Measurements from ENCODE around the gene EPHA1. TPM values are rescaled to one million over a fixed set of nuclear protein-coding genes. Genes with fewer than 3 reads are reported as not detected.
"Not testable (repeated sequence)": the region's sequence is repeated elsewhere in the genome, so short reads cannot be mapped to it uniquely, and the experiment has no call there.

Gene EPHA1
- total and polyA plus RNA-seq, 2 donors (not counting 1 experiment from before 2014, with no cell fraction given) = 0.39 to 0.49 TPM

GRCh38 chr7:143415742-143416397 lies 7.2 kb upstream of the EPHA1 start:
- POLR2A ChIA-PET = no interaction called here
- H3K4me3 ChIP-seq (ENCODE audit: control extremely low read depth in 1 of 5, extremely low read depth in 1 of 5, insufficient read depth in 1 of 5, low read depth in 2 of 5, low read length in 4 of 5) = no peak overlapping the region
- no peaks in the 10 kb centered on the region for H3K79me2 ChIP-seq (ENCODE audit: control insufficient read depth, insufficient read depth, low read length)
- H3K27ac Mint-ChIP-seq = no peak overlapping the region
- H3K27ac ChIP-seq (ENCODE audit: low read length in 2 of 2) = no peak overlapping the region
- H3K4me3 Mint-ChIP-seq = no peak overlapping the region
- H2AFZ ChIP-seq (ENCODE audit: insufficient read depth, low read depth, low read length, poor library complexity, severe bottlenecking) = no peak overlapping the region
- H3K4me2 ChIP-seq (replicated peaks; ENCODE audit: low read depth, low read length, poor library complexity, severe bottlenecking) = no peak overlapping the region
- no peak overlapping the region for H3K9ac ChIP-seq (ENCODE audit: low read length)
- 62% methylated on average over 6 of the region's 8 CpGs for WGBS (ENCODE audit: insufficient coverage)
- H3K9me3 ChIP-seq (ENCODE audit: control extremely low read depth in 1 of 3, control insufficient read depth in 2 of 3, insufficient read depth in 1 of 3, low read length in 2 of 3) = no peaks in the 10 kb centered on the region
- H3K9me3 Mint-ChIP-seq (ENCODE audit: insufficient read depth) = no peaks in the 10 kb centered on the region
- intact Hi-C loops (cut with micrococcal nuclease) = loop anchor here (1.0 to 10.0 kb wide), 3 partner anchors 36 to 176 kb away; partner anchors contain the start of gene FAM131B
- H3K36me3 ChIP-seq (replicated peaks in 1 of 2; ENCODE audit: control extremely low read depth in 1 of 2, control insufficient read depth in 1 of 2, extremely low read depth in 1 of 2, insufficient read depth in 2 of 2, low read length in 1 of 2) = no peaks in the 10 kb centered on the region
- H3K4me1 ChIP-seq (ENCODE audit: control insufficient read depth in 2 of 2, insufficient read depth in 2 of 2, low read length in 2 of 2) = peaks cover 0 to 3% of the 10 kb centered on the region in 2 donors
- H3K27me3 ChIP-seq (replicated peaks in 1 of 4; ENCODE audit: control extremely low read depth in 1 of 4, control insufficient read depth in 3 of 4, insufficient read depth in 4 of 4, low read length in 3 of 4) = peaks cover 0 to 38% (median 19%) of the 10 kb centered on the region in 4 experiments
- TF ChIP-seq CTCF (IDR thresholded peaks at IDR 0.05) (no peak), EZH2 (IDR thresholded peaks at IDR 0.05; ENCODE audit: borderline replicate concordance, insufficient read depth, low read depth, low read length, poor library complexity, severe bottlenecking) (no peak)
- ATAC-seq (ENCODE audit: low read depth) (no peak), DNase-seq (no peak)
- no peaks in the 10 kb centered on the region for H4K20me1 ChIP-seq (ENCODE audit: control insufficient read depth, insufficient read depth, low read length, poor library complexity, severe bottlenecking)
- no peaks in the 10 kb centered on the region for H3K4me1 Mint-ChIP-seq
- CTCF ChIA-PET = interaction anchor here (0.7 to 5.3 kb wide), 27 partner anchors 9 to 321 kb away, joined by 3 to 172 read pairs (median 5); partner anchors contain the start of genes FAM131B and GSTK1
- H3K27me3 Mint-ChIP-seq = peaks cover 54% of the 10 kb centered on the region

GRCh38 chr7:143415209-143415608 lies 6.6 kb upstream of the EPHA1 start:
- not testable (repeated sequence) for H3K36me3 ChIP-seq (replicated peaks in 1 of 2; ENCODE audit: control extremely low read depth in 1 of 2, control insufficient read depth in 1 of 2, extremely low read depth in 1 of 2, insufficient read depth in 2 of 2, low read length in 1 of 2); H4K20me1 ChIP-seq (ENCODE audit: control insufficient read depth, insufficient read depth, low read length, poor library complexity, severe bottlenecking); H3K27ac Mint-ChIP-seq; H3K9me3 ChIP-seq (ENCODE audit: control extremely low read depth in 1 of 3, control insufficient read depth in 2 of 3, insufficient read depth in 1 of 3, low read length in 2 of 3); H3K9me3 Mint-ChIP-seq (ENCODE audit: insufficient read depth); H3K4me2 ChIP-seq (replicated peaks; ENCODE audit: low read depth, low read length, poor library complexity, severe bottlenecking); ATAC-seq (ENCODE audit: low read depth); H3K4me3 ChIP-seq (ENCODE audit: control extremely low read depth in 1 of 5, extremely low read depth in 1 of 5, insufficient read depth in 1 of 5, low read depth in 2 of 5, low read length in 4 of 5); H3K4me1 ChIP-seq (ENCODE audit: control insufficient read depth in 2 of 2, insufficient read depth in 2 of 2, low read length in 2 of 2); H3K4me1 Mint-ChIP-seq; H3K79me2 ChIP-seq (ENCODE audit: control insufficient read depth, insufficient read depth, low read length); H3K27ac ChIP-seq (ENCODE audit: low read length in 2 of 2); H3K9ac ChIP-seq (ENCODE audit: low read length); DNase-seq; H3K4me3 Mint-ChIP-seq; H2AFZ ChIP-seq (ENCODE audit: insufficient read depth, low read depth, low read length, poor library complexity, severe bottlenecking)
- H3K27me3 Mint-ChIP-seq = peaks cover 59% of the 10 kb centered on the region
- POLR2A ChIA-PET = interaction anchor here (0.5 kb wide), 1 partner anchor 78 kb away, joined by 9 read pairs; no protein-coding TSS in a partner anchor
- CTCF ChIA-PET = interaction anchor here (0.7 to 5.3 kb wide), 15 partner anchors 8 to 181 kb away, joined by 3 to 172 read pairs (median 5); partner anchors contain the start of genes FAM131B and GSTK1
- 90% methylated on average over 4 of the region's 7 CpGs for WGBS (ENCODE audit: insufficient coverage)
- H3K27me3 ChIP-seq (replicated peaks in 1 of 4; ENCODE audit: control extremely low read depth in 1 of 4, control insufficient read depth in 3 of 4, insufficient read depth in 4 of 4, low read length in 3 of 4) = peaks cover 0 to 41% (median 21%) of the 10 kb centered on the region in 4 experiments
- intact Hi-C loops (cut with micrococcal nuclease) = loop anchor here (10.0 kb wide), 1 partner anchor 50 kb away; the partner anchor contains the start of gene FAM131B
